Activated CD8-positive, alpha-beta T cell treated with anti-CD3 and anti-CD28 coated beads for 36 hours (primary cell): ENCODE results near the gene ABCC9. TPM values are rescaled to one million over a fixed set of nuclear protein-coding genes. Genes with fewer than 3 reads are reported as not detected.

Experiments used
- ATAC-seq: fragments of 200-7000 bp; cut with Tn5 transposase; one replicate; pipeline ENCODE4 v1.10.0; 2021; ENCODE audit warnings: mild to moderate bottlenecking, moderate library complexity
- CTCF ChIA-PET: fragments of 350-600 bp; sonication (Branson Sonifier 250); formaldehyde crosslinking; loops from one replicate; lab custom pipeline; 2021; ENCODE audit warnings: antibody characterized with exemption; lab: Charles Lee
- POLR2A ChIA-PET: fragments of 350-600 bp; sonication (Branson Sonifier 250); formaldehyde crosslinking; loops from one replicate; lab custom pipeline; 2021; ENCODE audit warnings: antibody characterized with exemption; lab: Charles Lee
- DNase-seq: peaks from one replicate; pipeline ENCODE4 v3.0.0-alpha.2; 2020
- H3K27ac Mint-ChIP-seq: one replicate; pipeline ENCODE4 v1.8.0; 2021; ENCODE audit warnings: mild to moderate bottlenecking, mixed read lengths
- H3K27me3 Mint-ChIP-seq: one replicate; pipeline ENCODE4 v1.8.0; 2021; ENCODE audit warnings: mixed read lengths
- H3K36me3 Mint-ChIP-seq: one replicate; pipeline ENCODE4 v1.8.0; 2021; ENCODE audit warnings: low read depth, mixed read lengths
- H3K4me1 Mint-ChIP-seq: one replicate; pipeline ENCODE4 v1.8.0; 2021; ENCODE audit warnings: low read depth, mixed read lengths
- H3K4me3 Mint-ChIP-seq: one replicate; pipeline ENCODE4 v1.8.0; 2021; ENCODE audit warnings: mild to moderate bottlenecking, moderate library complexity, mixed read lengths
- H3K9me3 Mint-ChIP-seq: one replicate; pipeline ENCODE4 v1.8.0; 2021; ENCODE audit warnings: mixed read lengths
- CTCF ChIP-seq: fragments of 200-600 bp; IDR thresholded peaks from one replicate; pipeline ENCODE4 v1.8.0; 2022; ENCODE audit warnings: antibody characterized with exemption, mild to moderate bottlenecking
- intact Hi-C: fragments of 100-400 bp; cut with micrococcal nuclease; formaldehyde crosslinking; loops from one replicate; pipeline ENCODE4 v1.10.0; 2022
- total RNA-seq, 2 experiments: library from RNA; stranded (reverse); gene quantifications; one replicate each; pipeline ENCODE4 v1.2.3, GENCODE V29; 2021

ABCC9 gene
- total RNA-seq, 2 experiments from 2014 or later = not detected

GRCh38 chr12:21839776-21840175, 101.5 kb downstream of the ABCC9 start:
- Mint-ChIP-seq H3K27me3 (peaks cover 5% of the 10 kb centered on the region), H3K4me1 (no peaks in the 10 kb centered on the region), H3K4me3 (no peak overlapping the region), H3K9me3 (no peaks in the 10 kb centered on the region), H3K27ac (no peak overlapping the region), H3K36me3 (no peaks in the 10 kb centered on the region)
- TF ChIP-seq CTCF = no peak
- ATAC-seq (no peak), DNase-seq (no peak)
- CTCF ChIA-PET = interaction anchor here (0.7 kb wide), 1 partner anchor 590 kb away, joined by 3 read pairs; no protein-coding TSS in a partner anchor
- POLR2A ChIA-PET = no interaction called here
- intact Hi-C loops = no loop called here

GRCh38 chr12:21837847-21838246, 103.4 kb downstream of the ABCC9 start:
- Mint-ChIP-seq H3K36me3 (no peaks in the 10 kb centered on the region), H3K27ac (no peak overlapping the region), H3K4me1 (no peaks in the 10 kb centered on the region), H3K27me3 (peaks cover 5% of the 10 kb centered on the region), H3K9me3 (no peaks in the 10 kb centered on the region), H3K4me3 (no peak overlapping the region)
- no peak for ATAC-seq
- no peak for DNase-seq
- no peak for TF ChIP-seq CTCF
- intact Hi-C loops = no loop called here
- POLR2A ChIA-PET = no interaction called here
- CTCF ChIA-PET = no interaction called here

DNA sequence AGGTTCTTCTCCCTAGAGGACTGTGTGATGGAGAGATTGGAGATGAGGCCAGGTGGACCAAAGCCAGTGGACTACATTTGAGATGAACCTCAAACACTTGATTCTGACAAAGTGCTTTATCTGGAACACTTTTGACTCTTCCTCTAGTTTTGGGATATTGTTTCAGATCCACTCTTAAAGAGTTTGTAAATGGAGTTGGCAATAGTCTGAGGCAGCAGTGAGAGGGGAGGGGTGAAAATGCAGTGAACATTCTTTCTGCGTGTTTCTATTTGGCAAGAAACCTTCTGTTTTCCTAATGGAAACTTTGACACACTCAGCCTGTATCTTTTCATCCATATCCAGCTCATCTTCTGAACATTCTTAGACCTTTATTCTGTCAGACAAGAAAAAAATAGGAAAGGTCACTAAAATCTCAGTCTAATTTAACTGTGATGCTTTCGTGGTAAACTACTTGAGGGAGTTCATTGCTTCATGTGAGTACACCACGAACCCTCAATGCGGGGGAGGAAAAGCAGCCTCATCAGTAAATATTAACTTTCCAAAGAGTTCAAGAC, 109.4 kb downstream of the ABCC9 start:
- Mint-ChIP-seq H3K4me1 (no peaks in the 10 kb centered on the region), H3K27ac (no peak overlapping the region), H3K4me3 (no peak overlapping the region), H3K27me3 (peaks cover 6% of the 10 kb centered on the region), H3K36me3 (no peaks in the 10 kb centered on the region), H3K9me3 (no peaks in the 10 kb centered on the region)
- ATAC-seq = no peak
- ChIA-PET POLR2A (no interaction called here), CTCF (no interaction called here)
- intact Hi-C loops = no loop called here
- DNase-seq = no peak
- no peak for TF ChIP-seq CTCF

DNA sequence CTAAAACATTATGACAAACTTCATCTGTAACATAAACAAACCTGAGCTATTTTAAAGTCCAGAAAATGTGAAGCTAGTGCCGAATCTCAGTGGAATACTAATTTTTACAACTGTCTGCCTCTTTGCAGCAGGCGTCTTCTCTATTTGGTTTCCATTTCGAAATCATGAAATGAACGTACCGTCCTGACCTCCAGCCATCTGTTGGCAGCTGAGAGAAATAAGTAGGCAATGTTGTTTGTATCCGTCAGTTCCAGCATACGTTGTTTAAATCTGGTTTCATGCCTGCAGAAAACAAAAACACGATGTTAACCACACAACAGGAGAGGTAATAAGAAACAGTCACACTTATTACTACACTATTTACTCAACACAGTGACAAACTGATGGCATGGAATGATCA, 112.4 kb downstream of the ABCC9 start:
- Mint-ChIP-seq H3K36me3 (no peaks in the 10 kb centered on the region), H3K27me3 (peaks cover 8% of the 10 kb centered on the region), H3K27ac (no peak overlapping the region), H3K9me3 (no peaks in the 10 kb centered on the region), H3K4me1 (no peaks in the 10 kb centered on the region), H3K4me3 (no peak overlapping the region)
- intact Hi-C loops = no loop called here
- TF ChIP-seq CTCF = no peak
- ChIA-PET POLR2A (no interaction called here), CTCF (no interaction called here)
- DNase-seq = no peak
- ATAC-seq = no peak

GRCh38 chr12:21828136-21828775, 113.0 kb downstream of the ABCC9 start:
- intact Hi-C loops = no loop called here
- H3K4me3 Mint-ChIP-seq = no peak overlapping the region
- DNase-seq (no peak), ATAC-seq (no peak)
- no peaks in the 10 kb centered on the region for H3K4me1 Mint-ChIP-seq
- no peaks in the 10 kb centered on the region for H3K36me3 Mint-ChIP-seq
- H3K9me3 Mint-ChIP-seq = no peaks in the 10 kb centered on the region
- ChIA-PET CTCF (no interaction called here), POLR2A (no interaction called here)
- peaks cover 8% of the 10 kb centered on the region for H3K27me3 Mint-ChIP-seq
- TF ChIP-seq CTCF = no peak
- H3K27ac Mint-ChIP-seq = no peak overlapping the region
